Prostate gland (tissue), 2 donors: ENCODE measurements around the gene MCU.

ENCODE experiments used
- CTCF ChIP-seq, 4 experiments: fragments of 200-600 bp in 2 of 4; fragments of 450-650 bp in 2 of 4; sonication (generic) in 2 of 4; IDR thresholded peaks; 1 replicate in 3 of 4; 2 replicates in 1 of 4; pipeline ENCODE4 v1.5.1; 2016 to 2019; ENCODE audit warnings: antibody characterized with exemption in 4 of 4, mild to moderate bottlenecking in 2 of 4, moderate library complexity in 2 of 4
- POLR2A ChIP-seq: fragments of 450-650 bp; IDR thresholded peaks from one replicate; pipeline ENCODE4 v1.6.1; 2016; ENCODE audit warnings: antibody characterized with exemption, mild to moderate bottlenecking

- TF ChIP-seq POLR2A (no peak), CTCF (IDR thresholded peaks at IDR 0.05) (no peak)
Measured at GRCh38 chr10:72858067-72858466, 166.1 kb downstream of the MCU start.
